Spleen (tissue), 7 donors: ENCODE data around the gene LDLRAP1.

Experiments
- CTCF ChIP-seq, 11 experiments: fragments of 200-600 bp in 7 of 11; fragments of 450-650 bp in 4 of 11; sonication (generic) in 4 of 11; IDR thresholded peaks in 8 of 11; conservative IDR thresholded peaks in 3 of 11; 1 replicate in 7 of 11; 2 replicates in 4 of 11; pipeline versions ENCODE4 v1.4.0 to v1.8.0; 2016 to 2021; ENCODE audit warnings: antibody characterized with exemption in 11 of 11, inconsistent platforms in 4 of 11, mild to moderate bottlenecking in 1 of 11
- POLR2A ChIP-seq, 3 donors: fragments of 450-650 bp; IDR thresholded peaks; one replicate each; pipeline ENCODE4 v1.5.1; 2017; ENCODE audit warnings: antibody characterized with exemption in 3 of 3, mild to moderate bottlenecking in 1 of 3
- POLR2AphosphoS5 ChIP-seq, 3 donors: sonication (generic); formaldehyde crosslinking; IDR thresholded peaks; one replicate each; pipeline ENCODE4 v1.5.1; 2017; ENCODE audit warnings: antibody characterized with exemption in 3 of 3
- donor health status: DM: no; HTN: no; CAD: no; lungs with moderate emphysema.
- donor health status: DM: no; HTN: no; CAD: no.
- donor health status: DM: no; HTN: no; CAD: no.

- no peak for TF ChIP-seq CTCF (IDR thresholded peaks at IDR 0.05 in 8 of 11, conservative IDR thresholded peaks at IDR 0.05 in 3 of 11)
- TF ChIP-seq POLR2A (IDR thresholded peaks at IDR 0.05), result no peak
- no peak for TF ChIP-seq POLR2AphosphoS5 (IDR thresholded peaks at IDR 0.05)
Measured at GRCh38 chr1:25524568-25525360, 18.6 kb upstream of the LDLRAP1 start.
